HG03521 (cell line): ENCODE measurements around the gene CCDC60.
"Not testable (repeated sequence)": the region's sequence is repeated elsewhere in the genome, so short reads cannot be mapped to it uniquely, and the experiment has no call there.

Source experiments
- ATAC-seq: cut with Tn5 transposase; IDR thresholded peaks from one replicate; pipeline ENCODE4 v1.9.1; 2021; ENCODE audit warnings: mild to moderate bottlenecking, moderate library complexity; ENCODE audit not compliant: unreplicated experiment

Gene CCDC60

GRCh38 chr12:119338593-119339363 is 4.2 kb downstream of the CCDC60 start:
- no peak for ATAC-seq

GRCh38 chr12:119340578-119340977 is 6.0 kb downstream of the CCDC60 start:
- ATAC-seq: no peak

- ATAC-seq: no peak
Measured at GRCh38 chr12:119341020-119341419, 6.5 kb downstream of the CCDC60 start.

GRCh38 chr12:119341988-119342387 is 7.5 kb downstream of the CCDC60 start:
- no peak for ATAC-seq

- no peak for ATAC-seq
Measured at GRCh38 chr12:119343130-119343529, 8.6 kb downstream of the CCDC60 start.

- ATAC-seq: no peak
Measured at GRCh38 chr12:119354172-119354571, 19.6 kb downstream of the CCDC60 start.

GRCh38 chr12:119360366-119360765 is 25.8 kb downstream of the CCDC60 start:
- ATAC-seq: not testable (repeated sequence)

- no peak for ATAC-seq
Measured at GRCh38 chr12:119363037-119363436, 28.5 kb downstream of the CCDC60 start.

- ATAC-seq: no peak
Measured at GRCh38 chr12:119363490-119363889, 29.0 kb downstream of the CCDC60 start.

GRCh38 chr12:119365451-119365850 is 30.9 kb downstream of the CCDC60 start:
- no peak for ATAC-seq

GRCh38 chr12:119366007-119366406 is 31.5 kb downstream of the CCDC60 start:
- ATAC-seq: no peak

- no peak for ATAC-seq
Measured at GRCh38 chr12:119369161-119369560, 34.6 kb downstream of the CCDC60 start.

- ATAC-seq: no peak
Measured at GRCh38 chr12:119369907-119370546, 35.5 kb downstream of the CCDC60 start.

- ATAC-seq: no peak
Measured at GRCh38 chr12:119372540-119372939, 38.0 kb downstream of the CCDC60 start.

- no peak for ATAC-seq
Measured at GRCh38 chr12:119373001-119373400, 38.5 kb downstream of the CCDC60 start.

GRCh38 chr12:119373666-119374065 is 39.1 kb downstream of the CCDC60 start:
- no peak for ATAC-seq

- no peak for ATAC-seq
Measured at GRCh38 chr12:119374635-119375034, 40.1 kb downstream of the CCDC60 start.

GRCh38 chr12:119375075-119375882 is 40.8 kb downstream of the CCDC60 start:
- no peak for ATAC-seq

- no peak for ATAC-seq
Measured at GRCh38 chr12:119375883-119376190, 41.3 kb downstream of the CCDC60 start.

GRCh38 chr12:119378903-119379302 is 44.4 kb downstream of the CCDC60 start:
- no peak for ATAC-seq

- ATAC-seq: no peak
Measured at GRCh38 chr12:119381471-119382235, 47.1 kb downstream of the CCDC60 start.
